ENCODE results near the gene MRPL14. TPM values are rescaled to one million over a fixed set of nuclear protein-coding genes. Genes with fewer than 3 reads are reported as not detected.

The MRPL14 gene
- total and polyA plus RNA-seq, 9 of the 15 experiments (the other 6 are each of a cell fraction or from before 2014, with no cell fraction given) = 126 to 424 (median 165) TPM

DNA sequence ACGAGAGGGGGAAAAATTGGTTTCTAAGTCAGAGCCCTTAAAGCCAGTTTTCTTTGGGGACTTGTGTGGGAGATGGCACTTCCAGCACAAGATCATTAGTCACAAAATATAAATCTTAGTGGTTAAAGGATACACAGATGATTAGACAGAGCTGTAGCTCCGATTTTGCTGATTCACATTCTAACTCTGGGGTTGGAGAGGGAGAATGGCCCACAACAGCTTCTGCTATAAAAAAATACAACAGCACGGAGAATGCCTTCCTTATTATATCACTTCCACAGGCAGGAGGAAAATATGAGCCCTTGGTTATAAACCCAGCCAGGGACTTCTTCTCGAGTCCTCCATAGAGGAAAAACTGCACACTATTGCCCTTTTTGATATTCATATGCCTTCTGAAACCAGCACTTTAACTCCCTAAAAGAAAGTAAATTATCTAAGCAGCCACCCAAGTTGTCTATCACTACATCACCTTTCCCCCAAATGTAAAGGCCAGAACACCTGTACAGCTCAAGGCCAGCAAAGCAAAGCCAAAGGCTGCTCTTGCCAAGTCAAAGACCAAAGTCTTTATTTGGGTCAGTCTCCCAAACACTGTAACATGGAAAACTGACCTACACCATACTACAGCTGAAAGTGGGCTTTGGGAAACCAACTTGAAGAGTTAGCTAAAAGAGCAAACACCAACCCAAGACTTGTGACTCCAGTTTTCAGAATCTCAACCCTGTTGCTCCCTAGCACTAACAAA lies 10.4 kb downstream of the MRPL14 start (continued):
- TF ChIP-seq STAT6 (CRISPR knock-in tag; IDR thresholded peaks at IDR 0.05) = no peak
- TF ChIP-seq THRA (IDR thresholded peaks at IDR 0.05) = no peak
- no peak for TF ChIP-seq HOMEZ (CRISPR knock-in tag; IDR thresholded peaks at IDR 0.05)
- peak; percentile 85 for TF ChIP-seq NFE2 (IDR thresholded peaks at IDR 0.05; ENCODE audit: low read depth)
- peak in 1 of 2 experiments; percentile 36; a peak in 1 of 4 replicates for TF ChIP-seq RCOR1 (IDR thresholded peaks at IDR 0.05; ENCODE audit: borderline replicate concordance in 1 of 2, low read depth in 2 of 2, low read length in 2 of 2)
- TF ChIP-seq ARID4B (CRISPR knock-in tag; IDR thresholded peaks at IDR 0.05) = no peak
- TF ChIP-seq KLF6 (CRISPR knock-in tag; IDR thresholded peaks at IDR 0.05; ENCODE audit: borderline replicate concordance) = no peak
- TF ChIP-seq KDM1A (IDR thresholded peaks at IDR 0.05) = peak in 1 of 2 experiments; percentile 21; a peak in 1 of 4 replicates
- no peak for TF ChIP-seq NCOR1 (IDR thresholded peaks at IDR 0.05)
- TF ChIP-seq MTA1 (IDR thresholded peaks at IDR 0.05; ENCODE audit: borderline replicate concordance) = no peak
- no peak for TF ChIP-seq ILF3 (IDR thresholded peaks at IDR 0.05; ENCODE audit: borderline replicate concordance)
- no peak for TF ChIP-seq FOXK1 (CRISPR knock-in tag; IDR thresholded peaks at IDR 0.05; ENCODE audit: borderline replicate concordance)
- peak; percentile 37 for TF ChIP-seq MEIS2 (IDR thresholded peaks at IDR 0.05; ENCODE audit: partially characterized antibody)

All from K562 (cell line).